GM18498 (cell line): ENCODE data around the gene C5.
"Not testable (repeated sequence)": the region's sequence is repeated elsewhere in the genome, so short reads cannot be mapped to it uniquely, and the experiment has no call there.

ENCODE experiments used
- ATAC-seq: cut with Tn5 transposase; IDR thresholded peaks from one replicate; pipeline ENCODE4 v1.9.1; 2021; ENCODE audit warnings: mild to moderate bottlenecking, moderate library complexity; ENCODE audit not compliant: unreplicated experiment

C5 gene

GRCh38 chr9:121053544-121053943 is 3.5 kb upstream of the C5 start:
- ATAC-seq, result no peak

DNA sequence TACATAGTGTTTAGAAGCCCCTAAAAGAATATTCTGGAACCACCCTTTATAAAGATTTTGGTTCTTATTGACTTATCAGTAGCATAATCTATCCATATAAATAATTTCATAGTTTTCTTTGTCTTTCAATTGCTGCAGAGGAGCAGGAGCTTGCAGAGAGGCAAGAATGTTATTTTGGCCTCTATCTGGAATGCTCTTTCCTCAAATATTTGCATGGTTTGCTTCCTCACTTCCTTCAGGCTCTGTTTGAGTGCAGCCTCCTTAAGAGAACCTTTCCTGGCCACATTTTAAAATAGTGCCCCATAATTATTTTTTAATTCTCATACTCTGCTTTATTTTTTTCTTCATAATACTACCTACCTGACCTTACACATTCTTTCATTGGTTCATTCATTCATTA is 1.5 kb downstream of the C5 start:
- ATAC-seq, result no peak

DNA sequence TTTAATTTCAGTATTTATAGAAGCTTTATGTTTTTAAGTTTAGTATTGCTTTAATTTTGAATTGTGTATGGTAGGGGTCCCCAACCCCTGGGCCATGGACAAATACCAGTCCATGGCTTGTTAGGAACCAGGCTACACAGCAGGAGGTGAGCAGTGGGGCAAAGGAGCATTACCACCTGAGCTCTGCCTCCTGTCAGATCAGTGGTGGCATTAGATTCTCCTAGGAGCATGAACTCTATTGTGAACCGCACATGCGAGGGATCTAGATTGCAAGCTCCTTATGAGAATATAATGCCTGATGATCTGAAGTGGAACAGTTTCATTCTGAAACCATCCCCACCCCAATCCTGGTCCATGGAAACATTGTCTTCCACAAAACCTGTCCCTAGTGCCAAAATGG is 1.9 kb downstream of the C5 start:
- ATAC-seq, result no peak

DNA sequence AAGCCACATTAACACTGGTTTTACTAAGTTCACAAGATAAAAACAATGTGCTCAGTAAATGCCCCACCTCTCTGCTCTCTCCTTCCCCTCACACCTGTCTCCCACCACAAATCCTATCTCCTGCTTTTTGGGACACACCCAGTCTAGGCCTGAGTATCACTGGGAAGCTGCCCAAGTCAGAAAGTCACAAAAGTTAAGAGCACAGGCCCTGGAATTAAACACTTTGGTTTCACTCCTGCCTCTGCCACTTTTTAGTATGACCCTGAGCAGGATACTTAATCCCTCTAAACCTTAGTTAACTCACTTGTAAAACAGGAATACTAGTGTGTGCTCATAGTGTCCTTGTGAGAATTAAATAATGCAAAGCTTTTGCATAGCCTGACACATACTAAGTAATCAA is 11.3 kb downstream of the C5 start:
- ATAC-seq, result no peak

GRCh38 chr9:121038362-121038761 is 11.7 kb downstream of the C5 start:
- no peak for ATAC-seq

DNA sequence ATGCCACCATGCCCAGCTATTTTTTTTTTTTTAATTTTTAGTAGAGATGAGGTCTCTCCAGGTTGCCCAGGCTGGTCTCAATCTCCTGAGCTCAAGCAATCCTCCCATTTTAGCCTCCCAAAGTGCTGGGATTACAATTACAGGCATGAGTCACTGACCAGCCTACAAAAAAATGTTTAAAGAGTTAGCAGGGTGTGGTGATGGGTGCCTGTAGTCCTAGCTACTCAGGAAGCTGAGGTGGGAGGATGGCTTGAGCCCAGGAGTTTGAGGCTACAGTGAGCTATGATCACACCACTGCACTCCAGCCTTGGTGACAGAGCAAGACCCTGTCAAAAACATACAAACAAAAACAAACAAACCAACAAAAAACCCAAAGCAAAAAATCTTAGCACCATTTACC is 14.4 kb downstream of the C5 start:
- not testable (repeated sequence) for ATAC-seq

DNA sequence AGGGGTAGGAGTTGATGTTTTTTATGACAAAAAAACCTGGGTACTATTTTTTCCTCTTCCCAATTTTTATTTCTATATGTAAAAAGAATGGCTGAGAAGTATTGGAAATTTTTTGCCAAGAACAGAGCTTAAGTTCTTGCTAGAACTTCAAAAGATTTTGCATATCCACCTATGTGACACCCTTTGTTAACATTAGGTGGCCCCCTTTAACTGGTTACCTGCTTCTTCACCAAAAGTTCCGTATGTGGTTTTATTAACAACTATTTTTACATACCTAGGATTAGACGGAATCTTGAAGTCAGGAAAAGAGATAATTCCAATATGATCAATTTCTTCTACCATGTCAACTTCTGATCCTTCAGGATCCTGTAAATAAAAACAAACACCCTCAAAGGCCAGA is 15.5 kb downstream of the C5 start:
- ATAC-seq, result no peak

- ATAC-seq, result no peak
Measured at GRCh38 chr9:121029469-121029868, 20.6 kb downstream of the C5 start.

DNA sequence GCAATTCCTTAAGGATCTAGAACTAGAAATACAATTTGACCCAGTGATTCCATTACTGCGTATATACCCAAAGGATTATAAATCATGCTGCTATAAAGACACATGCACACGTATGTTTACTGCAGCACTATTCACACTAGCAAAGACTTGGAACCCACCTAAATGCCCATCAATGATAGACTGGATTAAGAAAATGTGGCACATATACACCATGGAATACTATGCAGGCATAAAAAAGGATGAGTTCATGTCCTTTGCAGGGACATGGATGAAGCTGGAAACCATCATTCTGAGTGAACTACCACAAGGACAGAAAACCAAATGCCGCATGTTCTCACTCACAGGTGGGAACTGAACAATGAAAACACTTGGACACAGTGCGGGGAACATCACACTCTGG is 21.8 kb downstream of the C5 start:
- ATAC-seq, result not testable (repeated sequence)

DNA sequence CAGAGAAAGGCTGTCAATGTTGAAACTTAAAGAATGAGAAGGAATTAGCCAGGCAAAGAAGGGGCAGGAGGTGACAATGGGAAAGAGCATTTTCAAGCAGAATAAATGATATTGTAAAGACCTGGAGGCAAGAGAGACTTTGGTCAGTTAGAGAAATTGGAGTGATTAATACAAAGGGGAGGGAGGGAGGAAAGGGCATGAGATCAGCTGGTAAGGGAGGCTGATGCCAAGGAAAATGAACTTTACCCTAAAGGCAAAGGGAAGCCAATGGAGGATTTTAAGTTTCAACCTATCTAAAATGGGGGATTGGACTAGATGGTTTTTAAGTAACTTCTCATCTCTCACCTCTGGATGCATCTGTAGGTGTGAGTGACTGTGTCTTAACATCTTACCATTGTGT is 23.3 kb downstream of the C5 start:
- no peak for ATAC-seq

DNA sequence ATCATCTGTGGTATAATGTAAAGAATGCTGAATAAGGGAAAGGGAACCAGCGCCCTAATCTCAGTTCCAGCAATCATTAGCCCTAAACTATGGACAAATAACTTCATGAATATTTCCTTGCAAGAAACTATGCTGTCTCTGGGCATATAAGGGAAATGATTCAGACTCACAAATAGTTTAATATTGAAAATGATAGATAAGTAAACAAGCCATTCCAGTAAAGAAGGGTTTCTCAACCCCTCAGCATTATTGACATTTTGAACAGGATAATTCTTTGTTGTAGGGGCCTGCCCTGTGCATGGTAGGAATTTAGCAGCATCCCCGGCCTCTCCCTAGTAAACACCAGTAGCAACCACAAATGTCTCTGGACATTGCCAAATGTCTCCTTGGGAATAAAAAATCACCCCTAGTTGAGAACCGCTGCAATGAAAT is 23.8 kb downstream of the C5 start:
- no peak for ATAC-seq

- no peak for ATAC-seq
Measured at GRCh38 chr9:121024237-121024636, 25.8 kb downstream of the C5 start.

DNA sequence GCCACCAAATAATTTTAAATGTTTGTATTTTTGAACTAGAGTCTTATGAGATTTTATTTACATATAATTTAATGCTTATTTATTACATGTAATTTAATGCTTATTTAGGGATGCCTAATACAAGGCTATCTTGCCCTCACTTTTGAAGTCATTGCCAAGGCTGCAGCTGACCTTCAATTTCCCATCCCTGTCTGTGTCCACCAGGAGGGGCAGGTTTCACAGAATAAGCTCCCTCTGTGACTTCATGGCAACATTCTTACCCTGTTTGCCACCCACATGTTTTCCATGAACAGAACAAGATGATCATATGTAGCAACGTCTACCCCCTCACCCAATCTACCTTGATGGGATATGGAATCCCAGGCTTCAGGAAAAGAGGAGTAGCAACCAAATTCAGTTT is 27.0 kb downstream of the C5 start:
- no peak for ATAC-seq

DNA sequence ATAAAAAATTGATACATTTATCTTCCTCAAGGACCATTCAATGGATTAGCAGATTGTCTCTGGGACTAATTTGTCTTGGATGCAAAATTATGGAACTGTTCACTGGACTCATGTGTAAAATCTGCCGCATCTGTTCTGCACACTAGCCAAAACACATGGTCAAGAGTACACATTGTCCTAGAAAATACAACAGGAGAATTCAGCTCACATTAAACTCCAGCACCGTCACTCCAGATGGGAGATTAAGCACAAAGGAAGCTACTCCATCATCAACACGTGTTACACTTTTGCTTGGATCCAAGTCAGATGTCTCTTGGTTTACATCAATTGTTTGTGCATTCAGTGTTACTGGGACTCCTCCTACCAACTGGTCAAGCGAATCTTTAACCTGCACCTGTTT is 28.8 kb downstream of the C5 start:
- ATAC-seq, result no peak

DNA sequence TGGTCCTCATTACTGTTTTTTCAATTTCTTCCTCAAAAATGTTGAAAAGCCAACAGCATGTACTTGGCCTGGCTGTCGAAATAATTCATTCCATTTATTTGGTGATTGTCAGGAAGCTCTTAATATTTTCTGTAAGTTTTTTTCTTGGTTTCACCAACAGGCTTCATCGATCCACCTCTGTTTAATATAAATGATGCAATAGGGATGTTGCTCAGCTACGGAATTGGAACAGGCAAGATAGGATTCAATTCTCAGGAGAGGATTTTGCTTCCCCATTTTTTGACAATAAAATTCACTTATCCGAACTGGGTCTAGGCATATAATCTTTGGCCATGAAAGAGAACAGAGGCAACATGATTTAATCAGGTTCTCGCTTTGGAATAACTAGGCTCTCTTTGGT is 30.8 kb downstream of the C5 start:
- no peak for ATAC-seq

GRCh38 chr9:121013911-121014310 is 36.2 kb downstream of the C5 start:
- no peak for ATAC-seq

DNA sequence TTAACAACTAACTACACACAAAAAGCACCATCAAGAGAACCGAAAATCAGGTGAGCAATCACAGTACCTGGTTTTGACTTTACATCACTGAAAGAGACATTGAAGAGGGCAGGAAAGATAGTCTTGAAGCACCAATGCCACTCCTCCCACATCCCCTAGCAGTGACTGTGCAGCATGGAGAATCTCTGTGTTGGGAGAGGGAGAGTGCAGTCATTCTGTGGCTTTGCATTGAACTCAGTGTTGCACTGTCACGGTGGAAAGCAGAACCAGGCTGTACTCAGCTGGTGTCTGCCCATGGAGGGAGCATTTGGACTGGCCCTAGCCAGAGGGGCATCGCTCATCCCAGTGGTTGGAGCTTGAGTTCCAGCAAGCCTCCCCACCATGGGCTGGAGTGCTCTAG is 40.4 kb downstream of the C5 start:
- ATAC-seq, result no peak

DNA sequence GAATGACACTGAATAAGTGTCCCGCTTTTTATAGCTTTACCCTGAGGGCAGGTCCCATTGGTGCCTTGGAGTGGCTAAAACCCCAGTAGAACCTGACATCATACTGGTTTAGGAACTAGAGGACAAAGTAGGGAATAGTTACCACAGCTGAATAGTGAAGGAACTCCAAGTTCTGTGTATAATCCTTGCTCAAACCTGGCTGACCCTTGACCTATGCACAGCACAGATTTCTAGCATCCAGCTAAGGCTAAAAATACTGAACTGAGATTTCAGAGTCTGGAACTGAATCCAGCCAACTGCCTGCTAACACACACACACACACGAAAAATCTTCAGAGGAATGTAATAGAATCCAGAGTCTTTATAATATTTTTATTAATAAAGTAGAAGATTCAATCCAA is 50.8 kb downstream of the C5 start:
- ATAC-seq, result no peak

GRCh38 chr9:120998111-120998510 is 52.0 kb downstream of the C5 start:
- no peak for ATAC-seq

DNA sequence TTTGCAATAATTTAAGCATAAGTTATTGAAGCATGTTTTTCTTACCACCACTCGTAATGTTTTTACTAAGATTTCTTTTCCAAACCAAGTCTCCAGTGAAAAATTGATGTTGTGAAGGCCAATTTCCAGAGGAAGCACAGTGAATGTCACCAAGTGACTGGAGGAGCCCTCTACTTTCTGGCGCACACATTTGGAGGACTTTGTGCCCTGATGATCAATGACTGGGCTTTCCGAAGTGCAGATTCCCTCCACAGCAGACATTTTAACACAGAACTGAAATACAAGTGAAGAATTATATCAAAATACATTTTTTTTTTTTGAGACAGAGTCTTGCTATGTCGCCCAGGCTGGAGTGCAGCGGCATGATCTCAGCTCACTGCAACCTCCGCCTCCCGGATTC is 52.6 kb downstream of the C5 start:
- no peak for ATAC-seq

GRCh38 chr9:120996409-120996808 is 53.7 kb downstream of the C5 start:
- ATAC-seq, result no peak

DNA sequence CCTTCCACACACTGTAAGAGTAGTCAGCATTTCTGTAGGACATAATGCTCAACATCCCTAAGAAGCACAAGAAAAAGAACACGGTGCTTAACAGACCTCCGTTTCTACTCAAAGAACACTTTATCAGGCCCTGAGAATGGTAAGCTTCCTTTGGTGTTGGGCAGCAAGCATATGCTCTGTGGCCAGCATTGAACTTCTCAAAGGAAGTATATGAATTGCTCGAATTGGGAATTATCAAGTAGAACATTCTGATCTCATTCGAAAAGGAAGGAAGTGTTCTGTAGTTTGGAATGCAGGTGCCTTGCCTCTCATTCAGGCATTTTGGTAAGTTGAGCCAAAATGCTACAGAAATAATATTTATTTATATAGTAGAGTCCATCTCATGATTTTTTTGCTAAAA is 61.0 kb downstream of the C5 start:
- no peak for ATAC-seq

GRCh38 chr9:120985819-120986222 is 64.3 kb downstream of the C5 start:
- no peak for ATAC-seq

DNA sequence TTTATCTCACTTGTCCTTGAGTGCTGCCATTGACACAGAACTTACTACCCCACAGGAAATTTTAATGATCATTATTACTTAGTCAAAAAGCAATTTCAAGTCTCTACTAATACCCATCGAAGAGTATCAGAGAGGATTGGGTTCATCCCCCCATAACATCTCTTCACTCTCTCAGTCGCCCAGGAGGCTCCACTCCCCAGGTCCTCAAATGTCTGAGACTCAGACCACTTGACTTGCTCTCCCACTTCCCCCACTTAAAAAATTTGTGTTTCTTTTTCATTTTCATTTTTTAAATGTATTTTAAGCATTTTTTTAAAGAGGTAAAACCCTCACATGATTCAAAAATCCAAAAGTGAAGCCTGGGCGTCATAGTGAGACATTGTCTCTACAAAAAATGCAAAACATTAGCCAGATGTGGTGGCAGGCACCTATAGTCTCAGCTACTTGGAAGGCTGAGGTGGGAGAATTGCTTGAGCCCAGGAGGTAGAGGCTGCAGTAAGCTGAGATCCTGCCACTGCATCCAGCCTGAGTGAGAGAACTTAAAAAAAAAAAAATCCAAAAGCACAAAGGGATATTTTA is 66.7 kb downstream of the C5 start:
- ATAC-seq, result no peak
